Spleen (tissue), 11 donors: ENCODE measurements around the gene RNASE13. TPM values are rescaled to one million over a fixed set of nuclear protein-coding genes. Genes with fewer than 3 reads are reported as not detected.

Experiments
- DNase-seq: peaks from one replicate; pipeline ENCODE4 v3.0.0-alpha.2; 2020
- H3K27ac ChIP-seq, 8 donors: fragments of 200-600 bp; sonication (generic) in 7 of 8; 1 replicate in 4 of 8; 2 replicates in 4 of 8; pipeline versions ENCODE4 v1.5.0 to v1.8.0; 2016 to 2021; ENCODE audit warnings: inconsistent platforms in 4 of 8, mild to moderate bottlenecking in 4 of 8, moderate library complexity in 1 of 8
- H3K27me3 ChIP-seq, 7 donors: fragments of 200-600 bp; sonication (generic) in 6 of 7; replicated peaks in 1 of 7; 1 replicate in 4 of 7; 2 replicates in 3 of 7; pipeline versions ENCODE4 v1.5.0 to v1.8.0; 2016 to 2021; ENCODE audit warnings: inconsistent platforms in 3 of 7, mild to moderate bottlenecking in 1 of 7
- H3K36me3 ChIP-seq, 6 donors: fragments of 200-600 bp; sonication (generic) in 5 of 6; 1 replicate in 4 of 6; 2 replicates in 2 of 6; pipeline versions ENCODE4 v1.5.0 to v1.8.0; 2016 to 2021; ENCODE audit warnings: inconsistent platforms in 2 of 6
- H3K4me1 ChIP-seq, 6 donors: fragments of 200-600 bp; sonication (generic) in 5 of 6; 1 replicate in 3 of 6; 2 replicates in 3 of 6; pipeline versions ENCODE4 v1.5.0 to v1.8.0; 2016 to 2021; ENCODE audit warnings: inconsistent platforms in 3 of 6
- H3K4me3 ChIP-seq, 8 donors: fragments of 200-600 bp; sonication (generic) in 7 of 8; 1 replicate in 4 of 8; 2 replicates in 4 of 8; pipeline versions ENCODE4 v1.5.0 to v1.8.0; 2016 to 2021; ENCODE audit warnings: inconsistent platforms in 4 of 8, mild to moderate bottlenecking in 4 of 8, moderate library complexity in 2 of 8
- H3K9me3 ChIP-seq, 8 donors: fragments of 200-600 bp; sonication (generic) in 7 of 8; 1 replicate in 4 of 8; 2 replicates in 4 of 8; pipeline versions ENCODE4 v1.5.0 to v1.8.0; 2016 to 2021; ENCODE audit warnings: inconsistent platforms in 4 of 8
- CTCF ChIP-seq, 11 experiments: fragments of 200-600 bp in 7 of 11; fragments of 450-650 bp in 4 of 11; sonication (generic) in 4 of 11; IDR thresholded peaks in 8 of 11; conservative IDR thresholded peaks in 3 of 11; 1 replicate in 7 of 11; 2 replicates in 4 of 11; pipeline versions ENCODE4 v1.4.0 to v1.8.0; 2016 to 2021; ENCODE audit warnings: antibody characterized with exemption in 11 of 11, inconsistent platforms in 4 of 11, mild to moderate bottlenecking in 1 of 11
- POLR2A ChIP-seq, 3 donors: fragments of 450-650 bp; IDR thresholded peaks; one replicate each; pipeline ENCODE4 v1.5.1; 2017; ENCODE audit warnings: antibody characterized with exemption in 3 of 3, mild to moderate bottlenecking in 1 of 3
- POLR2AphosphoS5 ChIP-seq, 3 donors: sonication (generic); formaldehyde crosslinking; IDR thresholded peaks; one replicate each; pipeline ENCODE4 v1.5.1; 2017; ENCODE audit warnings: antibody characterized with exemption in 3 of 3
- WGBS, 5 donors: extraction: QIAGEN DNeasy Blood & Tissue Kit in 3 of 5; methylation state at CpG; one replicate each; pipeline versions ENCODE4 v1.1.5 to v1.1.7; 2013 to 2018; 5-methylcytosine and 5-hydroxymethylcytosine counted together
- intact Hi-C: fragments of 100-400 bp; cut with DNase I; formaldehyde crosslinking; loops from one replicate; pipeline ENCODE4 v1.15.0; 2023; ENCODE audit warnings: low total_unique reads
- polyA plus RNA-seq, 3 donors: library from polyadenylated mRNA; stranded (reverse); fragments of 200-250 nt; gene quantifications; one replicate each; pipeline ENCODE4 v1.2.1, GENCODE V29; 2013
- total RNA-seq, 7 donors: library from RNA; depleted of rRNA in 3 of 7; stranded (reverse); fragments of >200 nt in 3 of 7; fragmentation: NEBNext Ultra II Directional in 4 of 7; extraction: Animal tissue kit (Norgen Biotek cat#: 25700) in 4 of 7; gene quantifications; one replicate each; pipeline versions ENCODE4 v1.1.0 to v1.2.1, GENCODE V29; 2016 to 2021
- donor health status: healthy with polysubstance abuse.
- donor health status: DM: no; HTN: no; CAD: no; lungs with moderate emphysema.
- donor health status: DM: no; HTN: no; CAD: no.
- donor health status: Bipolar disorder and iron deficiency.
- donor health status: healthy.
- donor health status: DM: no; HTN: no; CAD: no.
- donor health status: DM: yes; HTN: yes; CAD: no.

Gene RNASE13
- total and polyA plus RNA-seq, 10 donors, result 0.30 TPM; not detected in 9

- TF ChIP-seq POLR2A (IDR thresholded peaks at IDR 0.05), result no peak
- no peak for TF ChIP-seq CTCF (IDR thresholded peaks at IDR 0.05 in 8 of 11, conservative IDR thresholded peaks at IDR 0.05 in 3 of 11)
- no peak for TF ChIP-seq POLR2AphosphoS5 (IDR thresholded peaks at IDR 0.05)
- Histone ChIP-seq H3K4me3 (no peak overlapping the region), H3K27ac (peak overlapping the region in 3 of 8 donors; percentile 40 to 88 (median 60)), H3K4me1 (peaks cover 17 to 95% (median 70%) of the 10 kb centered on the region in 6 donors), H3K27me3 (peaks cover 0 to 15% (median 0%) of the 10 kb centered on the region in 7 donors), H3K9me3 (no peaks in the 10 kb centered on the region), H3K36me3 (peaks cover 0 to 62% (median 25%) of the 10 kb centered on the region in 6 donors)
- WGBS, 5 donors, result 33 to 79% (median 57%) methylated on average over 1 of the region's 1 CpG
- DNase-seq, result no peak
- intact Hi-C loops, result loop anchor here (5.0 kb wide), 1 partner anchor 73 kb away; no protein-coding TSS in a partner anchor
Observed at GRCh38 chr14:21019366-21019765, 15.2 kb downstream of the RNASE13 start.

DNA sequence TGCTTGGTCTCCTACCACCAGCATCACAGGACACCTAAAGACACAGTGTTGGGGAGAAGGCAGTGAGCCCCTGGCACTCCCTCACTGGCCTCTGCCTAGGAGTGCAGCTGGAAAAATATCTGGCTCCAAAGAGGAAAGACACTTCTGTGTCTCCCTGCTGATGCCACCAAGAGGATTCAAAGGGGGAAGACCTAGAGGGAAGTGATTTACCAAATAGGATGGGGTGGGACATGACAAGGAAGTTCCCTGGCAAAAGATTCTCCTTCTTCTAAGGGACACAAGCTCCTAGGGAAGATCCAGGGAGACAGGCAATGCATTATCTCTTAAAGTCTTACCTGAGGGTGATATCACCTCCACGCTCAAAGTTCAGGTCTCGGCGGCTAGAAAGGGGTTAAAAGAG is 15.8 kb downstream of the RNASE13 start:
- peaks cover 17 to 90% (median 64%) of the 10 kb centered on the region in 6 donors for H3K4me1 ChIP-seq
- 91 to 98% (median 94%) methylated on average over 3 of the region's 3 CpGs for WGBS, 5 donors
- DNase-seq, result no peak
- peak overlapping the region in 4 of 8 donors; percentile 27 to 88 (median 48) for H3K27ac ChIP-seq
- peaks cover 0 to 9% (median 0%) of the 10 kb centered on the region in 7 donors for H3K27me3 ChIP-seq
- H3K36me3 ChIP-seq, result peaks cover 0 to 62% (median 25%) of the 10 kb centered on the region in 6 donors
- intact Hi-C loops, result loop anchor here (5.0 kb wide), 1 partner anchor 74 kb away; no protein-coding TSS in a partner anchor
- H3K4me3 ChIP-seq, result no peak overlapping the region
- no peak for TF ChIP-seq POLR2AphosphoS5 (IDR thresholded peaks at IDR 0.05)
- no peak for TF ChIP-seq CTCF (IDR thresholded peaks at IDR 0.05 in 8 of 11, conservative IDR thresholded peaks at IDR 0.05 in 3 of 11)
- no peak for TF ChIP-seq POLR2A (IDR thresholded peaks at IDR 0.05)
- no peaks in the 10 kb centered on the region for H3K9me3 ChIP-seq

GRCh38 chr14:21018286-21018685 is 16.3 kb downstream of the RNASE13 start:
- peaks cover 0 to 62% (median 25%) of the 10 kb centered on the region in 6 donors for H3K36me3 ChIP-seq
- H3K9me3 ChIP-seq, result no peaks in the 10 kb centered on the region
- intact Hi-C loops, result loop anchor here (5.0 kb wide), 1 partner anchor 74 kb away; no protein-coding TSS in a partner anchor
- DNase-seq, result no peak
- TF ChIP-seq POLR2AphosphoS5 (IDR thresholded peaks at IDR 0.05), result no peak
- TF ChIP-seq POLR2A (IDR thresholded peaks at IDR 0.05), result no peak
- TF ChIP-seq CTCF (IDR thresholded peaks at IDR 0.05 in 8 of 11, conservative IDR thresholded peaks at IDR 0.05 in 3 of 11), result no peak
- no peak overlapping the region for H3K4me3 ChIP-seq
- WGBS, 5 donors, result 69 to 86% (median 79%) methylated on average over 7 of the region's 7 CpGs
- H3K27me3 ChIP-seq, result peaks cover 0 to 7% (median 0%) of the 10 kb centered on the region in 7 donors
- peaks cover 17 to 85% (median 60%) of the 10 kb centered on the region in 6 donors for H3K4me1 ChIP-seq
- H3K27ac ChIP-seq, result peak overlapping the region in 4 of 8 donors; percentile 27 to 88 (median 42)

GRCh38 chr14:21017528-21018245 is 16.9 kb downstream of the RNASE13 start:
- intact Hi-C loops, result loop anchor here (5.0 kb wide), 1 partner anchor 75 kb away; no protein-coding TSS in a partner anchor
- H3K9me3 ChIP-seq, result no peaks in the 10 kb centered on the region
- peaks cover 14 to 79% (median 54%) of the 10 kb centered on the region in 6 donors for H3K4me1 ChIP-seq
- H3K36me3 ChIP-seq, result peaks cover 0 to 62% (median 25%) of the 10 kb centered on the region in 6 donors
- 59 to 72% (median 67%) methylated on average over 27 to 28 of the region's 28 CpGs for WGBS, 5 donors
- H3K27ac ChIP-seq, result peak overlapping the region in 4 of 8 donors; percentile 27 to 88 (median 42)
- peak; percentile 25 to 51 (median 25) for TF ChIP-seq POLR2AphosphoS5 (IDR thresholded peaks at IDR 0.05)
- no peak for TF ChIP-seq CTCF (IDR thresholded peaks at IDR 0.05 in 8 of 11, conservative IDR thresholded peaks at IDR 0.05 in 3 of 11)
- TF ChIP-seq POLR2A (IDR thresholded peaks at IDR 0.05), result no peak
- H3K4me3 ChIP-seq, result no peak overlapping the region
- peaks cover 0 to 7% (median 0%) of the 10 kb centered on the region in 7 donors for H3K27me3 ChIP-seq
- no peak for DNase-seq
